ENCODE results near the gene CBFA2T2.
"Not testable (repeated sequence)": the region's sequence is repeated elsewhere in the genome, so short reads cannot be mapped to it uniquely, and the experiment has no call there.

The CBFA2T2 gene

DNA sequence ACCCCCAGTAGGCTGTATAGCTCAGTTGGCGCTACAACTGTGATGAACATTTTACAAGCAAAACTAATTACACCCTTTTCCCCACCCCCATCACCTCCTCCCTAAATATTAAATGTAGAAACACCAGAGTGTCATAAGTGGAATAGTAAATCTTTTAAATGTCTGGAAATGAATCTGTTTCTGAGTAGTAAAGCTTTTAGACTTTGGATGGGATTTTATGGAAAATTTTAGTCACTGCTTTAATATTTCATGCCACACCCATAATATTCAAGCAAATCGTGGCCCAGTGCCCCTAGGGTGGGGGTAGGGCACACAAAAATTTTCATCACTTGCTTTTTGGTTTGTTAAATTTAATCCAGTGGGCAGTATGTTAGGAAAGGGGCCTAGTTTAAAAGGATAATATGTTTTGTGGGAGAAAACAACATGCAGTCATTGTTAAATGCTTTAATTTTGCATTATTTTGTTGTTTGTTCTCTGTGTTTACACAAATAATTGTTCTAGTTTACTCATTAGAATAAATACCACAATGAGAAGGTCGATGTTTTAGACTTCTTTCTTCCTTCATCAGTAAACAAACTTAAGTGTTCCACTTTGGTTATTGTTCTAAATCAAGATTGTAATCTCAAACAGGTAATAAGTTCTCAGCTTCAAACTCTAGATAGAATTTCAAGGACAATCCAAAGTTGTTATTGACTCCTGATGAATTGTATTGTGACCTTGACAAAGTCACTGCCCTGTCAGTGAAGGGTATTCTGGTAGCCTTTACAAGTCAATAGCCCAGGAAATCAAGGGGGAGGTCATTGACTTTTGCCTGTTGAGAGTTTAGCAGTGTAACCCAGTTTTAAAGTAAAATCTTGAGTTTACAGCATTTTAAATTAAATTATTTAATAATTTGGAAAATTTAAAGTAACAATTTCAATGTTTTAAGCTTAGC, 79.2 kb downstream of the CBFA2T2 start:
- in situ Hi-C loops (cut with MboI; ENCODE audit: low sequenced_read_pairs) = no loop called here

DNA sequence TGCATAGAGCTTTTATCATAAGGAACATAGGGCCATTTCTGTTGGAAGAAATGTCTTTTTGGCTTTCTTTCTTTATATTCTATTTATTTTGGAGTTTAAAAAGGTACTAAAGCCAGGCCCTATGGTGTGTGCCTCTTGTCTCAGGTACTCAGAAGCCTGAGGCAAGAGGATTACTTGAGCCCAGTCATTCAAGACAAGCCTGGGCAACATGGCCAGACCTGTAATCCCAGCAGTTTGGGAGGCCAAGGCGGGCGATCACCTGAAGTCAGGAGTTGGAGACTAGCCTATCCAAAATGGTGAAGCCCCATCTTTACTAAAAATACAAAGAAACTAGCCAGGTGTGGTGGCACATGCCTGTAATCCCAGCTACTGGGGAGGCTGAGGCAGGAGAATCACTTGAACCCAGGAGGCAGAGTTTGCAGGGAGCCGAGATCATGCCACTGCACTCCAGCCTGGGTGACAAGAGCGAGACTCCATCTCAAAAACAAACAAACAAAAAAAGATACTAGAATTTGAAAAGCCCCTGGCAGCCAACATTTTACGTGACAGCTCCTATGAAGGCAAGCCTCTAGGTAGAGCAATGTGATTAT, 80.0 kb downstream of the CBFA2T2 start:
- in situ Hi-C loops (cut with MboI; ENCODE audit: low sequenced_read_pairs) = no loop called here

DNA sequence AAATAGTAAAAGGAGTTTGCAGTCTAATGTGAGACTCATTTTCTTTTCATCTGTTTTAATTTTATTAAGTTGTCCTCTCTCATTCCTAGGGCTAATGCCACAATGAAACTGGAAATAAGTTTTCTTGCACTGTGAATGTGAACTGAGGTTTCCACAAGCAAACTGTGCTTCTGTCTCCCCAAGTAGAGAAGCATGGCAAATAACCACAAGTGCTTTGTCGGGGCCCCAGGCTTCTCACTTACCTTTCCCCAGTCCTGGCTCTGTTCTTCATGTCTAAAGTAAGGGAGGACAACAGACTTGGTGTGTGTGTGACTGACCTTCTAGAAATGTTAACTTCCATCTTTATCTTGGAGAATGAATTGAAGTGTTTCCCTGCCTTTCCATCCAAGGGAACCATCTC, 80.8 kb downstream of the CBFA2T2 start:
- in situ Hi-C loops (cut with MboI; ENCODE audit: low sequenced_read_pairs) = no loop called here

DNA sequence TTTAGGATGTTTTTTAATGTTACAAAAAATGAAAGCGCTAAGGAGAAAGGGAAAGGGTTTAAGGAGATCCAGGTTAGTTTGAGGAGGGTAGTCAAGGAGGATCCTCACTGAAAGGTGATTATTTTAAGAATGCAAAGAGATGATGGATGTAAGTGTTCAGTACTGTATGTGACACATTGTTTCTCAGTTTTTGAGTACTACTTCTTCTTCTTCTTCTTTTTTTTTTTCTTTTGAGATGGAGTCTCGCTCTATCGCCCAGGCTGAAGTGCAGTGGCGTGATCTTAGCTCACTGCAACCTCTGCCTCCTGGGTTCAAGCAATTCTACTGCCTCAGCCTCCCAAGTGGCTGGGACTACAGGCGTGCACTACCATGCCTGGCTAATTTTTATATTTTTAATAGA, 83.4 kb downstream of the CBFA2T2 start:
- in situ Hi-C loops (cut with MboI; ENCODE audit: low sequenced_read_pairs) = not testable (repeated sequence)

DNA sequence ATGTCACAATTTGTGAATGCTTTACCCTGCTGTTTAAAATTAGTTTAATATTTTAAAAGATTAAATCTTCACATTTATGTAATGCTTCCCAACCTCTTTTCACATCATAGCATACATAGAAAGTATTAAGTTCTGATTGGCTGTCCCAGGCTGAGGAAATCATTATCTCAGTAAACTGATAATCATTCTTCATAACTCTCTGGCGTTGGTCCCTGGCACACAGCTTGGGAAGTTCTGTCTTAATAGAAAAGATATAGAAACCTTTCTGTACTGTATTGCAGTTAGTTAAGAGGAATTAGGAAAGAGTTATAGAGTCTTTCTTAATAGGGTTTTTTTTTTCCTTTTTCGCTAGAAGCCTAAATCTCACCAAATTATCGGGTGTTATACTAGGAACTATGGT, 85.4 kb downstream of the CBFA2T2 start:
- in situ Hi-C loops (cut with MboI; ENCODE audit: low sequenced_read_pairs) = no loop called here

DNA sequence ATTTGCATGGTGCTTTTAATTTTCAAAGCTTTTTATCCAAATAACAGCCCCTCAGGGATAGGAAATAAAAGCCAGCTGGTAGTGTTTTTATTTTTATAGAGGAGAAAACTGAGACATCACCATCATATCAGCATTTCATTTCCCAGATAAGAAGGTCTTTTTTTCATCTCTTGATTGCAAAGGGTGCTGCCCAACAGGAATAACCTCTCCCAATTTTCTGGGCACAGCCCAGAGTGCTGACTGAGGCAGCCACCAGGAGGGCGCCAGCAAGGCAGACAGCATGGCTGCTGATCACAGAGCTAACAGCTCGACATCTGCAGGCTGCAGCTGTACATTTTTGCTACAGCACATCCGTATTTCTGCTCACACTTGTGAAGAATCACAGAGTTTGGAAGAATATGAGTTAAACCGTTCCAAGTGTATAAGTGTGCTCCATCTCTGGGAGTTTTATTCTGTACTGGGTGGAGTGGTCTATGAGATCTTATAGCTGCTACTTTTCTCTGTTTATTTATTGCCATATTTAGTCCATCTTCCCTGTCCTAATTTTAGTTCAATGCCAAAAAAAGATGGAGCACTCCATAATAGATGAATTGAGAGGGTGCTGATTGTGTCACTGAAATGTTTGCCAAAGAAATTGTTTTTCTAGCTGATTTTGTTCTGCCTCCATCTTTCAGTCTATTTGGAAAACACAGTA, 86.7 kb downstream of the CBFA2T2 start:
- in situ Hi-C loops (cut with MboI; ENCODE audit: low sequenced_read_pairs) = no loop called here

DNA sequence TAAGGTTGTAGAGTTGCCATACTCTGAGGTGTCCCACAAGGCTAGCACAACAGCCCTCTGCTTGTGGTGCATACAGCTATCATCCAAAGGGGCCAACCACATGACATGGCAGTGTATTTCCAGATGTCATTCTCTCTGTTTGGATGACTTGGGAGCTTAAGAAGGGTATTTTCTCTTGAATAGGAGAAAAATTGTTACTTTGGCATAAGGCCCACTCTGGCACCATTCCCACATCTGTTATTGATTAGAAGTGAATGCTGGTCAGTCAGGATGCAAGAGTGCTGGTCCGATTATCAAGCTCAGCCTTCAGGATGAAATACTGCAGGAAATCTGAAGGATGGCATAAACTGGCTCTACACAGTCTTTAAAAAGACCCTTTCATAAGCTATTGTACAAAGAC, 88.6 kb downstream of the CBFA2T2 start:
- in situ Hi-C loops (cut with MboI; ENCODE audit: low sequenced_read_pairs) = no loop called here

DNA sequence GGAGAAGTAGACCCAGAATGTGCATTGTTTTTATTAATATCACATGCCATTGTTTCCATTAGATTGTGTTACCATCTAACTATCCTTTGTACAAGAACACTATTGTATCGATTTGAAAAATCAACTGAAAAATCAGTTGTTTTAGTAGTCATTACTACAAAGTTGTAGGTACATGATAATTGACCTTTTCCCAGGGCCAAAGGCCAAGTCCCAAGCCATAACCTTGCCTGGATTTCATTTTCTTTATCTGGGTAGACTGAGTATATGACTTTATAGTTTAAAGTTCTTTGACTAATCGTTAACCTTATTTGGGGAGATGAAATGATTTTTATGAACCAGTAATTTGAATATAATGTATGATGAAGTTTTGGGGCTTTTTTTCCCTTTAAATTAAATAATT, 93.2 kb downstream of the CBFA2T2 start:
- in situ Hi-C loops (cut with MboI; ENCODE audit: low sequenced_read_pairs) = no loop called here

DNA sequence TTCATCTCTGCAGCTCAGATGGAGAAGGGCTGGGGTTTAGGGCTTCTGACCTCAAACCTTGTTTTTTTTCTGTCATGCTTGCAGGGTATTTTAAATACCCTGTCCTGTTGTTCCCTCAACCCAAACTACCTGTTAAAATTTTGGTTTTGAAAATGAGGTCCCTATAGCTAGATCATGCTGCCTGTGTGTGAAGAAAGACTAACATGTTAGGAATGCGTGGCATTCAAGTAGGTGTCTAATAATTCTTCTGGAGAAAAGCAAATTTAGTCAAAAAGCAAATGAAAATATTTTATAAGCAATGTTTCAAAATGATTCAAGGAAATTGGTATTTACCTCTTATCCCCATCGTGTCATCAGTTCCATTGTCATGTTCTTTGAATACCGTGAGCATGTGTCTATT, 95.1 kb downstream of the CBFA2T2 start:
- in situ Hi-C loops (cut with MboI; ENCODE audit: low sequenced_read_pairs) = no loop called here

DNA sequence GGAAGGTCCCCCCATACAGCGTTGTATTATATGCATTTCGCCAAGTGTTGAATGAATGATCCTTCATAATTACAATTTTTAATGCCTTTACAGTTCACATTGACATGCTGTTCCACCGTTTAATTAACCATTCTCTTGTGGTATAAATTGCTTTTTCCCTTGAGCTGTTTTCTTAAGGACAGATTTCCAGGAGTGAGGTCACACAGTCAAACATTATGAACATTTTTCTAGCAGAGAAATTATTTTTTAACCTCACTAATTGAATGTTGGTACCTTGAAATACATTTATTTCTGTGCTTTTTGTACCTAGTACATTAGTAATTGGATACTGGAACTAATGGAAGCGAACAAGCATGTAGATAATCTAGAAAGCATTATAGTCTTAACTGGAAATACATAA, 95.5 kb downstream of the CBFA2T2 start:
- in situ Hi-C loops (cut with MboI; ENCODE audit: low sequenced_read_pairs) = no loop called here

DNA sequence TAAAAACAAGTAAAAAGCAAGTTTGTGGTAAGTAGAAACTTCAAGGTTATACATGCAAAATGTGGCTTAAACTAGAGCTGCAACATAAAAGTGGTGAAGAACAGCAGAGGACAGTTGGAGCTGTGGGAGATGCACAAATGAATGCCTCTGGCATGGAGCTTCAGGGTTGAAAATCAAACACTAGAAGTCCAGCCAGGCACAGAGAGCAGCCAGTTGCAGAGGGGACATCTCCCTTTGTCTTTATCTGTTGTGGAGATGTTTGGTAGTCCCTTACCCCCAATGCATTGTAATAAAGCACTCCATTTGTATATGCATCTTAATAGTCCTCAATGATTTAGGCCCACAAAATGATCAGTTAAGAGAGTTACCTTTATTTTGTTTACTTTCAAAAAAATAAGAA, 99.2 kb downstream of the CBFA2T2 start:
- in situ Hi-C loops (cut with MboI; ENCODE audit: low sequenced_read_pairs) = no loop called here

DNA sequence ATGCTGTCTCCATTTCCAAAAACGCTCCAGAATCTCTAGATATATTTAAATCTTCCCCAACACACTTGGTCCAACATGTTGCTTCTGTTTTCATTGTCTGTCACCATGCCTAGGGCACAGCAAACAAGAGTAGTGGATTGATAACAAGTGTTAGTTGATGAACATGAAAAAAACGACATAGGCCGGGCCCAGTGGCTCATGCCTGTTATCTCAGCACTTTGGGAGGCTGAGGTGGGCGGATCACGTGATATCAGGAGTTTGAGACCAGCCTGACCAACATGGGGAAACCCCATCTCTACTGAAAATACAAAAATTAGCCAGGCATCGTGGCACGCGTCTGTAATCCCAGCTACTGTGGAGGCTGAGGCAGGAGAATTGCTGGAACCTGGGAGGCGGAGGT, 102.0 kb downstream of the CBFA2T2 start:
- in situ Hi-C loops (cut with MboI; ENCODE audit: low sequenced_read_pairs) = not testable (repeated sequence)

DNA sequence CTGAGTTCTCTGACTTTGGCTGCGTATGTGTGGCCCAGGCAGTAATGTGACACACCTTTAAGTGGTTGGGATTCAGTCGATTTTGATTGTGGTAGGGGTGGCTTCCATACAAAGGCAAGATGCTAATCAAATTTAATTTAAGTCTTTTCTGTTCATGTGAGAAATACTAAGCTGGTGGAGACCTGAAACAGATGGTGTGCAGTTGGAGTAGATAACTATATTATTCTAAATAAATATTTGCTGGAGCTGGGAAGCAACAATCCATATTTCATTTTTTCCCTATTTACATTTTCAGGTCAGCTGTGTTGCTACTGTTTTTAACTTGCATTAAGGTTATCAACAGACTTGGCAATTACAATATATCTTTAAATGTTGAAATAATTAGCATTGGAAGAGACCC, 104.8 kb downstream of the CBFA2T2 start:
- in situ Hi-C loops (cut with MboI; ENCODE audit: low sequenced_read_pairs) = no loop called here

DNA sequence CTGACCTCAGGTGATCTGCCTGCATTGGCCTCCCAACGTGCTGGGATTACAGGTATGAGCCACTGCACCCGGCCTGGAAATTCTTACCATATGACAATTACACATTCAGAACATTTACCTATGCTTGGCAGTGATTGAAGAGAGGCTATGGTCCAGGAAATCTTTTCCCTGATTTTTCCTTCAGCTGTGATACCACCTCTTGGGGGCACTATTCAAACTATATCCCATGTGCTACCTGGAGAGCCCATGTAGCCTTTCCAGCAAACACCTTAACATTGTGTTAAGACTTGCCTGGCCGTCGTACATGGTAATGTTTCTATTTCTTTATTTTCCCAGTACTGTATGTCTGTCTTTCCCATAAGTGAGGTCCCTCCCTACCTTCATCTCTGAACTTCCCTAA, 110.5 kb downstream of the CBFA2T2 start:
- in situ Hi-C loops (cut with MboI; ENCODE audit: low sequenced_read_pairs) = no loop called here

DNA sequence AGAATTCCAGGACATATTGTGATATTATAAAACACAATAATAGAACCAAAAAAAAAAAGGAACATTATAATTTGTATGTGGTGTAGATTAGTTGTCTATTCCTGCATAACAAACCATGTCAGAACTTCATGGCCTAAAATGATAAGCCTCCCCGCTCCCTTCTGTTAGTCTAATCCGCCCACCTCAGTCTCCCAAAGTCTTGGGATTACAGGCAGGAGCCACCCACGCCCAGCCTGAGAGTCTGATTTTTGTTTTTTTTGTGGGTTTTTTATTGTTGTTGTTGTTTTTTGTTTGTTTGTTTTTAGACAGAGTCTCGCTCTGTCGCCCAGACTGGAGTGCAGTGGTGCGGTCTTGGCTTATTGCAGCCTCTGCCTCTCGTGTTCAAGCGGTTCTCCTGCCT, 111.1 kb downstream of the CBFA2T2 start:
- in situ Hi-C loops (cut with MboI; ENCODE audit: low sequenced_read_pairs) = no loop called here

DNA sequence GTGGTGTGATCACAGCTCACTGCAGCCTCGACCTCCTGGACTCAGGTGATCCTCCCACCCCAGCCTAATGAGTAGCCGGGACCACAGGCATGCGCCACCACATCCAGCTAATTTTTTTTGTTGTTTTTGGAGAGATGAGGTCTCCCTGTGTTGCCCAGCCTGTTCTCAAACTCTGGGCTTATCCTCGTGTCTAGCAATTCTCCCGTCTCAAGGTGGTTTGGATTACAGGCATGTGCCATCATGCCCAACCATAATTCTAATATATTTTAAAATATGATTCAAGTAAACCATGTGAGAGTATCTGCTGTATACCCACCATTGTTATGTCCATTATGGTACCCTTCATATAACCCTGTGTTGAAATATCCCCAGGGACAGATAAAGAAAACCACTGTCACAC, 112.0 kb downstream of the CBFA2T2 start:
- in situ Hi-C loops (cut with MboI; ENCODE audit: low sequenced_read_pairs) = no loop called here

DNA sequence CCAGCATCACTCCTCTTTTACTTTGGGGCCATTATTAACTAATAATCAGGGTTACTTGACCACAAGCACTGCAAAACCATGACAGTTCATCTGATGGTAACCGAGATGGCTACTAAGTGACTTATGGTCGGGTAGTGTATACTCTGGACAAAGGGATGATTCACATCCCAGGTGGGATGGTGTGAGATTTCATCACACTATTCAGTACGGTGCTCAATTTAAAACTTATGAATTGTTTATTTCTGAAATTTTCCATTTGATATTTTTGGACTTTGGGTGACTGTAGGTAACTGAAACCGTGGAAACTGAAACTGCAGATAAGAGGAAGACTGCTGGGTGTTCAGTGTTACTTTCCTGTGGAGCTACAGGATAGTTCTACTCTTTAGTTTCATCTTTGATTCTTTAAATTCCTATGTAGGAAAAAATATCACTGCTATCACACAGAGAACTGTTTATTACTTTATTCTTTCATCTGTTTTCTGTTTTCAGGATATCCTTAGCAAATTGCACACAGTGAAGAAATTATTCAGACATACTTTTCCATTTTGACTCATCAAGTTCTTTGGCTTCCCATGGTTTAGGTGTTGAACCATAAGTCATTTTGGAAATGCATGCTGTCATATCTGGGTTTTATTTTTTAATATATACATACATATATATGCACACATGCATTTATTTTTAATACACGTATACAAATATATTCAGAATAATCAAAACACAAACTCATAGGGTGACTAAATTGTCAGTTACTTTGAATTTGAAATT, 113.1 kb downstream of the CBFA2T2 start:
- in situ Hi-C loops (cut with MboI; ENCODE audit: low sequenced_read_pairs) = no loop called here

DNA sequence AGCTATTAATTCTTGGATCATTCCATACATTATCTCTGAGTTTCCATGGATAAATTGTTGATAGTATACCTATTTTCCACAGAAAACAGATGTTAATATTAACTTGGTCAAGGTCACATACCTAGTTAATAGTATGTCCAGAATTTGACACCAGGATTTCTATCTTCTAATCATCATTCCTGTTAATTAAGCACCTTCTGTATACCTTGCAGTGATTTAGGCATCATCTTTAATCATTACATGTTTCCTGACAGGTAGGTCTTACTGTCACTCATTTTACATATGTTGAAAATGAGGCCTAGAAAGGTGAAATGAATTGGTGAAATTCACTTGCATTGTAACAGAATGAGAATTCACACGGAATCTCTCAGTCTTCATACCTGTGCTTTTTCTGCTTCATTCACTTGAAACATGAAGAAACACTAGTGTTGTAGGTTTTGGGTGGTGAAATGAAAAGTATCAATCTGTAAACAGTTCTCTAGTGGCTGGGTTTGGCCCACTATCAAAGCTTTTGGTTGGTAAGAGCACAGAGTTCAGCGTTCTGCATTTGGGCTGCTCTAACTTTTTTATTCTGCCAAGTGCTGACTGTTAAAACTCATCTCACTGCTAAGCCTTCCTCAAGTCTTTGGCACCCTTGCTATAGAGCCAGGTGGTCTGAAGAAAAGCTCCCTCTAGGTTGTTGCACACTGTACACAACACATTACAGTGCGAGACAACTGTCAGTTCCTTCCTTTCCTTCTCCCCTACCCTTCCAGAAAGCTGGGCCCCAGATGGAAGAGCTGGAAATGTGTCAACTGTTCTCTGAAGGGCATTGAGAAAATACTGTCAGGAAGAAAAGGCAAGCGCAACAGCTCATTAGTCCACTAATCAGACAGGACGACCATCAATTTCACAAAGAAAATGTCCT, 114.4 kb downstream of the CBFA2T2 start:
- in situ Hi-C loops (cut with MboI; ENCODE audit: low sequenced_read_pairs) = no loop called here

DNA sequence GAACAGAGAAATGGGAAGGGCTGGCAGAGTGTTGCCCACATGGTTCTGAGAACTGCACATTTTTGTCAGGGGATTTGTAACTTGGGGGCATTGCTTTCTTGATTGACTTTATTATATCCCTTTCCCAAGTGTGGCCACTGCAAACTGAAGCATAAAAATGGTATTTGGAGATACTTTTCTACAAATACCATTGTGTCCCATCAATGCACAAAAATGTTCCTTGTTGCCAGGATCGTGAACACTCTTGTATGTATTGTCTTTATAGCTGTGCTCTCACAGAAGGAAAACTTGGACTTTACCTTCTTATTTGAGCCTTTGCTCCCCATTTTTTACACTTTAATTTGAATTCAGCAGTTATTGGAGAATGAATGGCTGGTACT, 115.1 kb downstream of the CBFA2T2 start:
- in situ Hi-C loops (cut with MboI; ENCODE audit: low sequenced_read_pairs) = no loop called here

DNA sequence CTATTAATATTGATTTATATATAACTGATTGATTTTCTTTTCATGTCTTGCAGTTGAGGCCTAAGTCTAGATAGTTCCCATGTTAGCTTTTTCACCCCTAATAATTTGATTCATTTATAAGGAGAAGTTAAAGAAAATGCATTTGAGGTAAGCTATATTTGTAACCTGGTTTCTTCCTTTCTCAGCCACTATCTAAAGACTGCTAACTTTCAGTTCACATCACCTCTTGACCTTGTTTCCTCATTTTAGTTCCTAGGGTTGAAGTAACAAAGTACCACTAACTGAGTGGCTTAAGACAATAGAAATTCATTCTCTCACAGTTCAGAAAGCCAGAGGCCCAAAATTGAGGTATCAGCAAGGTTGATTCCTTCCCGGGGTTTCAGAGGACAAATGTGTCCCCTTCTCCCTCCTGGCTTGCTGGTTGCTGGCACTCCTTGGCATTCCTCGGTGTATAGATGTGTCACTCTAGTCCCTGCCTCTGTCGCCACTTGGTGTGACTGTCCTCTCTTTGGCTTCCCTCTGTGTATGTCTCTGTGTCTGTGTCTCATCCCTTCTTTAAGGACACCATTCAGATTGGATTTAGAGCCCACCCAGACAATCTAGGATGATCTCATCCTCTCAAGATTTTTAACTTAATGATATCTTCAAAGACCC, 116.3 kb downstream of the CBFA2T2 start:
- in situ Hi-C loops (cut with MboI; ENCODE audit: low sequenced_read_pairs) = no loop called here

Measured in HL-60/S4 treated with retinoic acid at 250 ng/mL for 4 days and 3 days (cell line).